Stimulated activated naive CD4-positive, alpha-beta T cell treated with Interleukin-2 at 50 U/mL for 16 hours (primary cell): ENCODE measurements around the gene LUC7L2.
"Not testable (repeated sequence)": the region's sequence is repeated elsewhere in the genome, so short reads cannot be mapped to it uniquely, and the experiment has no call there.

Experiments used
- DNase-seq: peaks from one replicate; lab custom pipeline; 2025; lab: John Stamatoyannopoulos, UW

The LUC7L2 gene

DNA sequence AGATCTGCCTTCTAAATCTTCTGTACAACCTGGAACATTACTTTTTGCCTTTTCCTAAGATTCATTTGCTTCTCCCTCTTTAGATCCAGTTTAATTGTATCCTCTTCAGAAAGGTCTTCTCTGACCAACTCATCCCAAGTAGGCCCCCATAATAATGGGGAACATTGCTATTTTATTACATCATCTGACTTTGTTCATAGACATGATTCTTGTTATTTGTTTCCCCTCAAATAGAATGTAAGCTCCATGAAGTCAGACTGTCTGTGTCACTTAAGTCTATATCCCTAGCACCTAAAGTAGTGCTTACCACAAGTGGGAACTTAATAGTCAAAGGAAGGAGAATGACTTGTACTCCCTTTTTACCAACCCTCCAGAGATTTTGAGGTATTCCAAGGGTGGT is 37.5 kb downstream of the LUC7L2 start:
- no peak for DNase-seq

DNA sequence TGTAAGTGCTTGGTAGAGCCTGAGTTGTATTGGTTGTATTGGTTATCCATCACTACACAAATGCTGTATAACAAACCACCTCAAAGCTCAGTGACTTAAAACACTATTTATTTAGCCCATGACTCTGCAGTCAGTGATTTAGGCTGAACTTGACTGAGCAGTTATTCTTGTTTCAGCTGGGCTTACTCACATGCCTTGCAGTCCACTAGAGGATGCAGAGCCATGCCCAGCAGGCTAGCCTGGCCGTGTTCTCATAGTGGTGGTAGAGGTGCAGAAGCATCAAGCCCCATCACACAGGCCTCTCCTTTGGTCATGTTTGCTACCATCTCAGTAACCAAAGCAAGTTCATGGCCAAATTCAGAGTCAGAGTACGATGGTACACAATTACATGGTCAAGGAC is 43.9 kb downstream of the LUC7L2 start:
- no peak for DNase-seq

DNA sequence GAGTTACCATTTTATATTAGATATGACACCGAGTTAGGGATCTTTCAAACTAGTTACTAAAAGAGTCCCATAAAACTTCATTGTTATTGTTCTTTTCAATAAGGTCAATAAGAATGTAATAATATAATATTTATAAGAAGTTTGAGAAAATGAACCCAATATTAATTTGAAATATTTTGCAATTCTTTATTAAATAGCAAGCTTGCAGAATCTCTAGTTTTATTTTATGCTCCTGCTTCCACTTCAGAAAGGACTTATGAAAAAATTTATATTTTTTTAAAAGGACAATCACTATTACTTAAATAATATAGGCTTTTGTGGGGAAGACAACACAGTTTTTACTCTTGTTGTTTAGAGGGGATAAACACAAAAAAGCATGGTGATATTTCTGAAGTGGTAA is 47.9 kb downstream of the LUC7L2 start:
- no peak for DNase-seq

DNA sequence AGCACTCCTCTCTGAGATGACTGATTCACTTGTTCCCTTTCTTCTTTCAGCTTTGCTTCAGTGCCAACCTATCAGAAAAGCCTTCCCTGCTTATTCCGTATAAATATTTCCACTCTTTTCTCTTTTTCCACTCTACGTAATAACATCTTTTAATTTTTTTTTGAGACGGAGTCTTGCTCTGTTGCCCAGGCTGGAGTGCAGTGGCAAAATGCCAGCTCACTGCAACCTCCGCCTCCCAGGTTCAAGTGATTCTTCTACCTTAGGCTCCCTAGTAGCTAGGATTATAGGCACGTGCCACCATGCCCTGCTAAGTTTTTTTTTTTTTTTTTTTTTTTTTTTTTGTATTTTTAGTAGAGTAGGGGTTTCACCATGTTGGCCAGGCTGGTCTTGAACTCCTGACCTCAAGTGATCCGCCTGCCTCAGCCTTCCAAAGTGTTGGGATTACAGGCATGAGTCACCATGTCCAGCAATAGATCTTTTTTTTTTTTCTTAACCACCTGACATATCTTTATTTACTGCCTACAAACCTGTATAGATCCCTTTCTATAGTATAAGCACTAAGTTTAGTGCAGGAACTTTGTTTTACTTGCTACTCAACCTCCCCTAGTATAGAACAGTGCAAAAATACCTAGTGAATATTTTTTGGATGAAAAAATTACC is 55.2 kb downstream of the LUC7L2 start:
- not testable (repeated sequence) for DNase-seq

DNA sequence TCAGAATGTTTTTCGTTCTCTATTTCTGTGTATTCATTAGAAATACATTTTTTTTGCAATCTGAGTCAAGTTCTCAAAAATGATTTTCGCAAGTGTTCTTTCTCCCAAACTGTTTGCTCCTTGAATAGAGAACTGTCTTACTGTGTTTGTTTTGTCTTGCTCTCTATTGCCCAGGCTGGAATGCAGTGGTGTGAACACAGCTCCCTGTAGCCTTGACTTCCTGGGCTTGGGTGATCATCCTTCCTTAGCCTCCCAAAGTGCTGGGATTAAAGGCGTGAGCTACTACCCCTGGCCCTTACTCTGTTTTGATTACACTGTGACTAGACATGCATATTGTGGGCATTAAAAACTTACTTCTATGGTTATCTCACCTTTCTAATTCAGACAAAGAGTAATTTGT is 56.7 kb downstream of the LUC7L2 start:
- no peak for DNase-seq

DNA sequence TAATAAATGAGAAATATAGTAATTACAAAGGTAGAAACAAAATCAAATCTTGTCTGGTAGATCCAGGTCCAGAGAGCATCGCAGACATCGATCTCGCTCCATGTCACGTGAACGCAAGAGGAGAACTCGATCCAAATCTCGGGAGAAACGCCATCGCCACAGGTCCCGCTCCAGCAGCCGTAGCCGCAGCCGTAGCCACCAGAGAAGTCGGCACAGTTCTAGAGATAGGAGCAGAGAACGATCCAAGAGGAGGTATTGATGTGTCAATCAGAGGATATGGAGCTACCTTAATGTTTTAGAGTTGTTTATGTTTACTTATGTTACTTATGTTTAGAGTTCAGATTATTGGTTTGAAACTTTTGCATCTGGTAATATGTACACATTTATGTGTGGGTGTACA is 57.8 kb downstream of the LUC7L2 start:
- DNase-seq: no peak

DNA sequence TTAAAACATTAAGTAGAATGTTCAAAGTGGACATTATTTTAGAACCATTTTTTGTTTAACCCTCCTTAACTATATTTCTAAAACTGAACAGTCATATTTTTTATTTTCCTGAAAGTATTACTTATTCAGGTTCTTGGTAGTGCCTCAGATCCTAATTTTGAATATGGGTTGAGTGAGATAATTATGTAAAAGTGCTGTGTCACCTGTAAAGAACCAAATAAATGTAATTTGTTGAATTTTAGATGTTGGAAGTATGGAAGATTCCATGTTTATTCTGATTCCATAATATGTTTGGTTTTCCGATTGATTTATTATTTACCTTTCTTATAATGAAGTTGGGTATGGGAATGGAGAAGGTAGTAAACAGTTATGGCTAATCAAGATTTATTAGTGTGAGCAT is 61.4 kb downstream of the LUC7L2 start:
- no peak for DNase-seq

DNA sequence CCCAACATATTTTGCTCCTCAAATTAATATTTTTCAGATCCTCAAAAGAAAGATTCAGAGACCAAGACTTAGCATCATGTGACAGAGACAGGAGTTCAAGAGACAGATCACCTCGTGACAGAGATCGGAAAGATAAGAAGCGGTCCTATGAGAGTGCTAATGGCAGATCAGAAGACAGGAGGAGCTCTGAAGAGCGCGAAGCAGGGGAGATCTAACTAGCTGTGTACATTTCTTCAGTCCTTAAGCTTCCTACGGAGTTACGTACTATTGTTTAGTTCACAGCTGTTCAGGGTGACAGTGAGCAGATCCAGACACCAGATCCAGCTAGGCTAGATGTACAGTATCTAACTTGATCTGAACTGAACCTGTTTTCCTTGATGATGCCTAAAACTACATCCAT is 62.4 kb downstream of the LUC7L2 start:
- no peak for DNase-seq

DNA sequence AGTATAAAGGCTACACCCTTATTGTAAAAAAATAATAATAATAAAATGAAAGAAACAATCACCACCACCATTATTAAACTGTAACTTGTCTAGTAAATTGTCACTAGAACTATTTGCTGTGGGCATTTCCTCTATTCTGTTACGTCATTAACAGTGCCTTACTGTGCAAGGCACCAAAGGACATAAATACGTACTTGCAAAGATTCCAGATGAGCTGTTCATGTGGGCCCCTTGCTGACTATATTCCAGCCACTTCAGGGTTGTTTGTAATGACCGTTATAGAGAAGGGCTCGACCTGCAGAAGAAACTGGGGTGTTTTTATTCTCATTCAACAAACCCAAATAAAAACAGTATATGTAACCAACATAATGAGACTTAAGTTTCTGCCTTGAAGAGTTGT is 63.4 kb downstream of the LUC7L2 start:
- no peak for DNase-seq

DNA sequence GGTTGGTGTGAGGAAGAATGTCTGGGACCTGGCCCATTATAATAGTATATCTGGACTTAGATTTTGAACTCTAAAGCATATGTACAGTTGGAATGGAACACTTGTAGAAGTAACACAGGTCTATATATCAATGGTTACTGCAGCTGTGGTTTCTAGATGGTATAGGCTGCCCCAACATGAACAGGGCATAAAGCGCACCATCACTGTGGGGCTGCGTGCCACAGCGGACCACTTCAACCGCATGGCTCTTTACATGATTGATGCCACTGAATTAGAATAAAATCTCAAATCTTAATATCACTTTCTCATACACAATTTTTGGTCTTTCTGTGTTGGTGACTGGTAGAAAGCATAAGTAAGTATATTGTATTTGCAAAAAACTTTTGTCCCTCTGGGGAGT is 64.3 kb downstream of the LUC7L2 start:
- no peak for DNase-seq

DNA sequence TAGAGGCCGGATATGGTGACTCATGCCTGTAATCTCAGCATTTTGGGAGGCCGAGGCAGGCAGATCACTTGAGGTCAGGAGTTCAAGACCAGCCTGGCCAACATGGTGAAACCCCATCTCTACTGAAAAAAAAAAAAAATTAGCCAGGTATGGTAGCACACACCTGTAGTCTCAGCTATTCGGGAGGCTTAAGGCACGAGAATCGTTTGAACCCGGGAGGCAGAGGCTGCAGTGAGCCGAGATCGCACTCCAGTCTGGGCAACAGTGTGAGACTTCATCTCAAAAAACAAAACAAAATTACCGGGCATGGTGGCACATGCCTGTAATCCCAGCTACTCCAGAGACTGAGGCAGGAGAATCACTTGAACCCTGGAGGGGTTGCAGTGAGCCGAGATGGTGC is 66.0 kb downstream of the LUC7L2 start:
- not testable (repeated sequence) for DNase-seq

DNA sequence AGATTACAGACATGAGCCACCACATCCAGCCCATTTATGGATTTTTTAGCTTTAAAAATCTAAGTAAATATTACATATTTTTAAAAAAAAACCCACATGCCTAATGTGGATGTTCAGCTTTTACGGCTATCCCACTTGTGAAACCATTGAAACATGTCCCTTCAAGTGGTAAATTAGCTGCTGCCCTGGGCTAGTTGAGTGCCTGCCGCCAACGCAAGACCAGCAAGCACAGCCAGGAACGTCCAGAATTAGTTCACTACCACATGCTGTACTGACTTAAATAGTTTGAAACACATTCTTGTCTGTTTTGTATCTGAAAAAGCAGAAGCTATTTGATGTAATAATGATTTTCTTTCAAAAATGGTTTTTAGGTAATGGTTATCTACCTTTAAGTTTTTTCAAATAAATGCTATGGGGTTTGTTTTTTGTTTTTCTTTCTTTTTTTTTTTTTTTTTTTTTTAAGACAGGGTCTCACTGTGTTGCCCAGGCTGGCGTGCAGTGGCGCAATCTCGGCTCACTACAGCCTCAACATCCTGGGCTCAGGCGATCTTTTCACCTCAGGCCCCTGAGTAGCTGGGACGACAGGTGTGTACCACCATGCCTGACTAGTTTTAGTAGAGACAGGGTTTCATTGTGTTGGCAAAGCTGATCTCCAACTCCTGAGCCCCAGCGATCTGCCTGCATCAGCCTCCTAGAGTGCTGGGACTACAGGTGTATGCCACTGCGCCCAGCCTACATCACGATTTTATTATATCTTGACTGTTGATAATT is 66.7 kb downstream of the LUC7L2 start:
- no peak for DNase-seq

DNA sequence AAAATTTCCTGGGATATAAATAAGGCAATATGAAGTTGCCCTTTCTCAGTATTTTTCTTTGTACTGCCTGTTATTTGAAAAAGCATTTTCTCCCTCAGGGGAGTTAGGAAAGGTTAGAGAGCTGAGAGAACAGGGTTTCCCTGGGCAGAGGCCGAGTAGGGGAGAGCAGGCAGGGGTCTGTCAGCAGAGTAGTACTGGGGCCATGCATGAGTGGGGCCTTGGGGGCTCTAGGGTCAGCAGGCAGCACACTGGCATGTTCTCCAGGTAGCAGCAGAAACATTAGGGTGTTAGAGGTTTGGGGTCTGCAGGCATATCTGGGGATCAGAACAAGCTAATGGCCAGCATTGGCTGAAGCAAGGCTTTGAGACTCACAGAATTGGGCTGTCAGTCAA is 67.3 kb downstream of the LUC7L2 start:
- DNase-seq: no peak

DNA sequence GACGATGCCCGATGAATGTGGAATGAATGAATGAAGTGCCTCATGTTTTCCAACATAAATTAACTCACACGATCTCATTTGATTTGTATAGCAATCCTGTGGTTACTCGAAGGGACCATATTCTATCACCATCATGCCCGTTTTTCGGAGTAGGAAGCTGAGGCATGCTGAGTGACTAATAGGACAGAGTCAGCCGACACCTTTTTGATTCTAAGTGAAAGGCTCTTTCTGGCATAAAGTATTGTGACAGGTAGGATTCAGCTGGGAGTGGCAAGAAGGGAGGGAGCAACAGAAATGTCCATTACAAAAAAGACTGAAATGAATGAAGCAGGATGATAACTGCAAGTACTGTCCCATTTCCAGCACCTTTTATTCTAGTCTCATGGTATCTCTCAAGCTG is 68.1 kb downstream of the LUC7L2 start:
- DNase-seq: no peak

DNA sequence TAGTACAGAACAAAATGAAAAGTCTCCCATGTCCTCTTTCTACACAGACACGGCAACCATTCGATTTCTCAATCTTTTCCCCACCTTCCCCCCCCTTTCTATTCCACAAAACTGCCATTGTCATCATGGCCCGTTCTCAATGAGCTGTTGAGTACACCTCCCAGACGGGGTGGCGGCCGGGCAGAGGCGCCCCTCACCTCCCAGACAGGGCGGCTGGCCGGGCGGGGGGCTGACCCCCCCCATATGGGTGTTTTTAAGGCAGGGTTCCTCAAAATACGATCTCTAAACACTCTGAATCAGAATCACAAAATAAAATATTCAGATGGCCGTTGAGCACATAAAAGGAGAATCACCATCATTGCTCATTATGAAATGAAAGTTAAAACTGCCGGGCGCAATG is 70.0 kb downstream of the LUC7L2 start:
- not testable (repeated sequence) for DNase-seq

DNA sequence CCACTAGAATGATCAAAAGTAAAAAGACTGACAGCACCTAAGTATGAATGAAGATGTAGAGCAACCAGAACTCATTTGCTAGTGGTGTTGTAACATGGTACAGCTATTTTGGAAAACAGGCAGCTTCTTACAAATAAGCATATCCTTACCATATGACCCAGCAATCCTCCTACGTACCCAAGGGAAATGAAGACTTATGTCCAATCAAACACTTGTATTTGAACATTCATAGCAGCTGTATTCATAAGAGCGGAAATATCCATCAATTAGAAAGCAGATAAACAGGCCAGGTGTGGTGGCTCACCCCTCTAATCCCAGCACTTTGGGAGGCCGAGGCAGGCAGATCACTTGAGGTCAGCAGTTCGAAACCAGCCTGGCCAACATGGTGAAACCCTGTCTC is 70.7 kb downstream of the LUC7L2 start:
- no peak for DNase-seq

DNA sequence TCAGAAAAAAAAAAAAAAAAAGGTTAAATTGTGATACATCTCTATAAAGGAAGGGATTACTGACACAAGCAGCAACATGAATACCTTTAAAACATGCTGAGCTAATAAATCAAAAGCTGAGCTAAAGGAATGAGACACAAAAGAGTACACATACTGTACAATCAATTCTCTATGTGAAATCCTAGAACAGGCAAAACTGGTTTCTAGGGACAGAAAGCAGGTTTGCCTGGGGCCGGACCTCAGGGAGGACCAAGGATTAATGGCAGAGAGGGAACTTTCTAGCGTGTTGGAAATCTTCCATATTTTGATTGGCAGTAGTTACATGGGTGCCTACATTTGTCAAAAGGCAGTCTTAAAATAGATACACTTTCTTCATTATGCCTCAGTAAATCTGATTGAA is 71.3 kb downstream of the LUC7L2 start:
- no peak for DNase-seq

DNA sequence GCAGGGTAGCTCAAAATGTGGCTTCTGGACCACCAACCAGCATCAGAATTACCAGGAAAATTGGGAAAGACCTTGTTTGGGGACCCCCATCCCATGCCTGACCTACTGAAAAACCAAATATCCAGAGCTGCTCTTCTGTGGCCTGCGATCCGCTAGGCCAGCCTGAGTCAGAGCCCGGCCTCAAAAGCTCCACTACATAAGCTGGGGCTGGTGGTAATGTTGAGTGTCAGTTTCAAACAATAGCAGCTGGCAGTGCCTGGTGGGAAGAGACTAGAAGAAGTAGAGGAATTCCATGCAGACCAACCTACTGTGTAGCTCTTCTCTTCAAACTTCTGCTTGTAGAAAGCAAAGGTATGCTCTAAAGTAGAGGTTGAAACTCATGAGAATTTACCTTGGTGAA is 71.8 kb downstream of the LUC7L2 start:
- DNase-seq: no peak

DNA sequence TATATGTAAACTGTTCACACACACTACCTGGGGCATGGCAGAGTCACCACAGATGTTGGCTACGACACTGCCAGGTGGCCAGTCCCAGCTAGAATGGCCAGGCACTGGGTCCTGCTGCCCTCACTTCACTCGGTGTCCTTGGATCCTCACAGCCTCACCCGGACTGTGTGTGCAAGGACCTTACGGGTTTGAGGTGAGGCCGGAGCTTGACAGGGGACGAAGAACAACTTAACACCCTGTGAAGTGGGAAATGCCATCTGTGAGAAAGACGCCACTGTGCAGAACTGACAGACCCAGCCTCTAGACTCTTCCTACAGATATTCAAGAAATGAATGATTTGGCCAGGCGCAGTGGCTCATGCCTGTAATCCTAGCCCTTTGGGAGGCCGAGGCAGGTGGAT is 77.1 kb downstream of the LUC7L2 start:
- DNase-seq: no peak

DNA sequence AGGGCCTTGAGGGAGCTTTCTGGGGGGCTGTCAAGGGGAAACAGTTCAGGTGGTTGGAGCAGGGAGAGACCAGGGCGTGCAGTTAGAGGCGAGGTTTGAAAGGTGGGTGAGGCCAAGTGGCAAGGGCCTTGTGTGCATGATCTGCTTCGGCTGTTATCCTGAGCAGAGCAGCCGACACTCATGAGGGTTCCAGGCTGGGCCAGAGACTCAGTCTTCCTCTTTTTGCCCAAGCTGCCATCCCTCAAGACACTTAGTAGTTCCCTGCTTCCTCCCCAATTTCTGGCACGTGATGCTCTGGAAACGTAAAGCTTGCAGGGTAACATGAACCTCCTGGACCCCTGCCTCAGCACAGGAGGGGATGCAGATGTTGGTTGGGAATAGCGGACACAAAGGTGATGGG is 79.7 kb downstream of the LUC7L2 start:
- DNase-seq: no peak

DNA sequence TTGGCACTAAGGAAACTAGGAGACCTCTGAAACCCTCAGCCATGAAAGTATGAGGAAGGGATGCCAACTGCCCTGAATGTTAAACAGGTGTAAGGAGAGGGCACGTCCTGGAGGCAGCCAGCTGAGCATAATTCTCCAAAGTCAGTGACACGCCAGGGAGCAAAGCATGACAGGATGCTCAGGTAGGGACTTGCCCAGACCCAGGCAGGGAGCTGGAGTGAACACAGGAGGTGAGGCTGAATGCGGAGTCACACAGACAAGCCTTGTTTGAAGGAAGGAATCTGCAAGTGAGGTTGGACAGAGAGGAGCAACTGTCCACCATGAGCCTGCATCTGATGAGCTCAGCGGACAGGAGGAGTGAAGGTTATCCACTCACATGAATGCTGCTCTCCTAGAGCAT is 82.3 kb downstream of the LUC7L2 start:
- DNase-seq: no peak

DNA sequence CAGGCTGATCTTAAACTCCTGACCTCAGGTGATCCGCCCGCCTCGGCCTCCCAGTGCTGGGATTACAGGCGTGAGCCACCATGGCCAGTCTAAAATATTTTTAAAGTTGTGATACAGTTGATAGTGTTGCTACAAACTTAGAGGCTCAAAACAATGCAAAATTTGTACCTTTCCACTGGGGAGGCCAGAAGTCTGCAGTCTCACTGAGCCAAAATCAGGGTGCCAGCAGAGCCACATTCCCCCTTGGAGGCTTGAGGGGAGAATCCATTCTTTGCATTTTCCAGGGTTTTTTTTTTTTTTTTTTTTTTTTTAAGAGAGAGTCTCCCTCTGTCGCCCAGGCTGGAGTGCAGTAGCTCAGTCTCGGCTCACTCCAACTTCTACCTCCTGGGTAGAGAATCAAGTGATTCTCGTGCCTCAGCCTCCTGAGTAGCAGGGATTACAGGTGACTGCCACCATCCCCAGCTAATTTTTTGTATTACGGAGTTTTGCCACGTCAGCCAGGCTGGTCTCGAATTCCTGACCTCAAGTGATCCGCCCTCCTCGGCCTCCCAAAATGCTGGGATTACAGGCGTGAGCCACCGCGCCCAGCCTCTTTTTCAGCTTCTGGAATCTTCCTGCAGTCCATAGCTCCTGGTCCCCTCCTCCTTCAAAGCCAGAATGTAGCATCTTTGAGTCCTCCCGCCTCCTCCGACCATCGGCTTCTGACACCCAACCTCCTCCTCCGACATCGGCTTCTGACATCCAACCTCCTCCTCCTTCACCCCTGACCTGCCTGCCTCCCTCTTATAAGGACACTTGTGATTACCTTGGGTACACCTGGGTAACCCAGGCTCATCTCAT is 86.6 kb downstream of the LUC7L2 start:
- no peak for DNase-seq

DNA sequence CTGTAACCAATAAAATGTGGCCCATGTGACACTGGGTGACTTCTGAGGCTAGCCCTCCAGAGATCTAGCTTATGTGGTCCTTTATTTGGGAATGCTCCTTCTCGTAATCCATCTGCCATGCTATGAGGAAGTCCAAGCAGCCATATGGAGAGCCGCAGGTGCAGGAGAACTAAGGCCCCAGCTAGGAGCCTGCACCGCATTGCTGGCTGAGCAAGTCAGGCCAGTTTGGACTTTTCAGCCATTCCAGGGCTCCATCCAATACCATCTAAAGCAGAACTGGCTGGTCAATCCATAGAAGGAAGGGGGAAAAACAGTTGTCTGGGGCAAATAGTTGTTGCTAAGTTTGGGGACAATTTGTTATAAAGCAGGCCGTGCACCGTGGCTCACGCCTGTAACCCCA is 91.2 kb downstream of the LUC7L2 start:
- no peak for DNase-seq
